CD4-positive, alpha-beta T cell treated with Interleukin-10 for 1 hour (primary cell): ENCODE results near the gene CSMD2.

Source experiments
- DNase-seq: peaks from one replicate; pipeline ENCODE4 v3.0.0-alpha.2; 2020

CSMD2 gene

DNA sequence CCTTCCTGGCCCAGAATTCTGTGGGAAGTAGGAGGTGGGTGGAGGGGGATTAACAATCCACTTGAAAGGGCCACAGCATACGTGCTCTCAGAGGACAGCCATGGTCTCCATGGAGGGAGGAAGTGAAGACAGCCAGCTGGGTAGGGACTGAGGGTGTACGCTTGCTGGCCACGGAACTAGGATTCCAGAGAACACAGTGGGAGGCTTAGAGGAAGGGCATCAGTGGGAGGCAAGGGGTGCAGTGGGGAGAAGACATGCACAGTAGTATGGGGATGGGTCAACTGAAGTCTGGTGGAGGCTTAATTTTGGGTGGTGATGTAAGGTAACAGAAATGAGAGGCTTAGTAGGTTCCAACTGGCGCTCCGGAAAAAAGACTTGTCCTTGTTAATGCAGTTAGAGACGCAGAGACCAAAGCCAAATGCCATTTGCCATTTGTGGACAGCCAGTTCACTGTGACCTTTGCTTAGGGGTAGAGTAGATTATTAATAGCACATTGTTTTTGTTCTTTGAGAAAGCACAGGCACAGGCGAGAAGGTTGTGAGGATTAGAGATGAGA is 589.6 kb downstream of the CSMD2 start:
- no peak for DNase-seq

DNA sequence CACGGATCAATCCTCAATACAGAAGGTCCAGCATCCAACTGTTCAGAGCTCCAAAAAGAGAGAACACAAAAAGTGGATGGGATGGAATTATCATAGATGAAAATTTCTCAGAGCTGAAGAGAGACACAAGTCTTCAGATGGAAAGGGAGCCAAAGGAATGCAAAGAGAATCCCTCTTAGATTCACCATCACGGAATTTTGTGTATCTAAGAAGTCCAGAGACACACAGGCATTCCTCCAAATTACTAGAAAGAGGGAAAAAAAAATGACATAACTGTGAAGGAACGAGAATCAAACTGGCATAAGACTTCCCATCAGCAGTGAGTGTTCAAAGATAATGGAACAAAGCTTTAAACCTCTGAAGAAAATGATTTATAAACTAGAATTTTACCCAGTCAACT is 591.4 kb downstream of the CSMD2 start:
- DNase-seq, result no peak

DNA sequence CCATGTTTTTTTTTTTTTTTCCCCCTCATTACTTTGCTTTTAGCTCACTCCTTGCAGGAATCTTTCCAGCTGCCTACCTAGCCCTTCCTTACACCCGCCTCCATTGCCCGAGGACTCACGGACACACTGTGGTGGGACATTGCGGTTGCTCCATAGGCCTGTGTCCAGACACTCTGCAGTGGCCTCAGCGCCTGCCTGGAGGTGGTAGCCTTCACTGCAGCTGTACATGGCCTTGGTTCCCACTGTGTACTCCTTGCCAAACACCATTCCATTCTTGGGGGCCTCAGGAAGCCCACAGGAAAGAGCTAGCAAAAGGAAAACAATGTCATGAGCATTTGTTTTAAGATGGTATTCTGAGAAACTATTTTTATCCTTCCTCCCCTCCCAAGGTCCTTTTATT is 592.6 kb downstream of the CSMD2 start:
- no peak for DNase-seq

DNA sequence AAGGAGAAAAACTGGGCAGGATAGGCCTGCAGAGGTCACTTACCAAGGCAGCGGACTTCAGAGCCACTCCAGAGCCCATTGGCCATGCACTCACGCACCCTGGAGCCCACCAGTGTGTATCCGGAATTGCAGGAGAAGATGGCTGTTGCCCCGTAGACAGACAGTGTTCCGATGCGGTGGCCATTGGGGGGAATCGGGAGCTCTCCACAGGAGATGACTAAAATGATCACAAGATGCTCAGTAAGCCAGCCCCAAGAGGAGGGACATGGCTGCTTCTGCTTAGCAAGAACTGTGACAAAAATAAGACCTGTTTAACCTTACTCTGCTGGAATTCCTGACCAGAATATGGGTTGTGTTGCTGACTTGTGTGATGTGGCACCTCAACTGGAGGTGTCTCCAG is 595.7 kb downstream of the CSMD2 start:
- DNase-seq, result no peak

DNA sequence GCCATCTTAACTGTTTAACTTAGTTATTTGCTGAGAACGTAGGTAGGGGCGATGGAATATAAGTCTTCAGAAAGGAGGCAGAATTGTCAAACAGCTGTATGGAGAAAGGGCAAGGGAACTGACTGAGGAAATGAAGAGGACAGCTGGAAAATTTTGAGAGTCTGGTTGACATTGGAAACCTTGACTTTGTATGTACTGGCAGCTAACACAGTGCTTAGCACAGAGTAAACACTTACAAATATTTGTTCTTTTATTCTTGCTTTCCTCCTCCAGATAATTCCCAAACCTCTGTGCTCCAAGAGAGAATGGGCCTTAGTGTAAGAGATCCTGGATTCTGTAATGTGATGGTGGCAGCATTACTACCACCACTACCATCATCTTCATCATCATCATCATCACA is 601.3 kb downstream of the CSMD2 start:
- no peak for DNase-seq

DNA sequence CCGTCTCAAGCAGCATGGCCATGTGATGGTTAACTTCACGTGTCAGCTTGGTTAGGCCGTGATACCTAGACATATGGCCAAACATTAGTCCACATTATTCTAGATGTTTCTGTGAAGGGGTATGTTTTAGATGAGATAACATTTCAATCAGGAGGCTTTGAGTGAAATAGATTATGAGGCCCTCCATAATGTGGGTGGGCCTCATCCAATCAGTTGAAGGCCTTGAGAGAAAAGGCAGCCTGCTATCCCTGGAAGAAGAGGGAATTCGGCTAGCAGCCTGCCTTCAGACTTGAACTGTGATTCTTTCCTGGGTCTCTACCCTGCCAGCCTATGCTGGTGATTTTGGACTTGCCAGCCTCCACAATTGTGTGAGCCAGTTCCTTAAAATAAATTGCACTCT is 602.5 kb downstream of the CSMD2 start:
- no peak for DNase-seq

DNA sequence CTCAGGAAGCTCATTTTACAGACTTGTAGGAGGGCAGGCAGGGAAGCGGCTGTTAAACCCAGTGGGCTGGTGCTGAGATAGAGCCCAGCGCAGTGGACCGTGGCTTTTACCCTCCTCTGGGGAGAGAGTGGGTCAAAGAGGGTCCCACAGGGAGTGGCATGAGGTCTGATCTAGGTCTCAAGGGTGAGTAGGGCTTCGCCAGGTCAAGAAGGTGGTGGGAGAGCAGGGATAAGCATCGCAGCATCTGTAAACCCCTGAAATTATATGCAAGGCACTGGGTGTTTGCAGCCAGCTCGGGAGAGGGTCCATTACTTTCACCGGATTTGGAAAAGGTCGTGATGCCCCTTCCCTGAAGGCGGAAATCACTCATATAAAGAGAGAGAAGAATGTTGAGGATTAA is 603.5 kb downstream of the CSMD2 start:
- DNase-seq, result no peak

DNA sequence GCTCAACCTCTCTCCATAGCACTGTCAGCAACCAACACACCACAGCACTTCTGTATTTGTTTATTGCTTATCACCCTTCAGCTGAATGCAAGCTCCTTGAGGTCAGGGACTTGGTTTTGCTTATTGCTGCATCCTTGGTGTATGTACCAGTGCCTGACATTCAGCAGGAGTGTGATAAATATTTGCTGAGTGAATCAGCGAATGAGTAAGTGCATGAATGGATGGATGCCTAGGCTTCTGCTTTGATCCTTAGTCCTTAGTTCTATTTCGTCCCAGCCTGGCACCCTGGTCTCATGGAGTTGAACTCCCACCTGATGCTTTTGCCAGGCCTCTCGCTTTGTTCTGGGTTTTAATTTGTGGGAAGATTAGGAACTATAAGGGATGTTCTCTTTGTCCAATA is 604.4 kb downstream of the CSMD2 start:
- no peak for DNase-seq

DNA sequence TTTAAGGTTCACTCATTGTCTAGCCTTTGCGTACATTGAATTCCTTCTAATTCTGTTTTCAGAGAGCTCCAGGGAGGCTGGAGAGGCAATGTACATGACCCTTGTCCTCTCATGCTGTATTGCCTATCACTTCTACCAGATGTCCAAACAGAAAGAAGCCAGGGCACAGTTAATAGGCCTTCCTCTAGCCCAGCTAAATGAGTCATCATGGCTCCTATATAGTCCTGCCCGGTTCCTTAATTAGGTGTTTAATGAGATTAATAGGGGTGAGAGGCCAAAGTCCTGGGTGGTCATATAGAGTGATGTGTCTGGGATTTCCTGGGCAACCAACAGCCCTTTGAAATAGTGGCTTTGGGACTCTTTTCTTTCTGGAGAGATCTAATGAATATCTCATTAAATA is 616.3 kb downstream of the CSMD2 start:
- no peak for DNase-seq

DNA sequence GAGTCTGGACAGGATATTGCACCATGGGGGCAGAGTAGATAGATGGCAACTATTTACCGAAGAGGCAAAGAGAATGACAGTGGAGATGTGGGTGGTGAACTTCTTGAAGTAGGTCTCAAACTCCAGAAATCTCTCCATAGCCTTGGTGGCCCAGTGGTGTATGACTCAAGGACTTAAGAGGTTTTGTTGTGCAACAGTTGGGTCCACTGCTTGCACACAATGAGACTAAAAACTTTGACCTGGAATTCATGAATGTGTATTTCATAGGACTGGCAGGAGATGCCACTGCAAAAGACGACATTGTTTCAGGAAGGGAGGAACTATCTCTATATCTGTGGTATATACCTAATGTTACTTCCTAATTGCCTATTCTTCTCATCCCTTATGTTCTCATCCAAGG is 616.7 kb downstream of the CSMD2 start:
- no peak for DNase-seq

DNA sequence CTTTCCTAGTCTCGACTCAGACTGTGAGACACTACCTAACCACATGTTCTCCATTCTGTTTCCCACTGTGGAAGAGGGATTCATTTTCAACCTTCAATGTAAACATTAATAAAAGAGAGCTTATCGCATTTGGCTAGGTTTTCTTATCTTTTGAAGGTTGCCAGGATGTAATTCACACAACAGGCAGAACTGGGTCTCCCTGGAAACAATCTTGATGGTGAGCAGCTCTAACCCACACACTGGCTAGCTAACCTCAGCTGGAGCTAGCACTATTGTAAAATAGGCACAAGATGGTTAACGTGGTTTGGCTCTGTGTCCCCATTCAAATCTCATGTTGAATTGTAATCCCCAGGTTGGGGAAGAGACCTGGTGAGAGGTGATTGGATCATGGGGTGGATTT is 617.5 kb downstream of the CSMD2 start:
- no peak for DNase-seq

DNA sequence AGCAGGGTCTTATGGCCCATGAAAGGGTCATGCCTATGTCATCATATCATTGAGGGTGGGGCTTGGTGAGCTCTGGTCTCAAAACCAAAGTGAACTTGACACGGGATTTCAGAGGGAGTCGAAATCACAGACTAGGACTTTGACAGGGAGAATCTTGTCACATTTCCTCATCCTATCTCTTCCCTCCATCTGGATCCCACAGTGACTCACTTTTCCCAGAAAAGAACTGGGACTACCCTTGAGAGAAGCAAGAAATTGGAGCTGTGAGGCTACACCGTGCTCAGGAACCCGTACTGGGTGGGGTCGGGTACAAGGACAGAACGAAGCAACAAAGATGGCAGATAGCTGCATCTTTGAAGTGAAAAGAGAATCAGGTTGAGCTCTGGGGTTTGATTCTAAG is 623.1 kb downstream of the CSMD2 start:
- no peak for DNase-seq

DNA sequence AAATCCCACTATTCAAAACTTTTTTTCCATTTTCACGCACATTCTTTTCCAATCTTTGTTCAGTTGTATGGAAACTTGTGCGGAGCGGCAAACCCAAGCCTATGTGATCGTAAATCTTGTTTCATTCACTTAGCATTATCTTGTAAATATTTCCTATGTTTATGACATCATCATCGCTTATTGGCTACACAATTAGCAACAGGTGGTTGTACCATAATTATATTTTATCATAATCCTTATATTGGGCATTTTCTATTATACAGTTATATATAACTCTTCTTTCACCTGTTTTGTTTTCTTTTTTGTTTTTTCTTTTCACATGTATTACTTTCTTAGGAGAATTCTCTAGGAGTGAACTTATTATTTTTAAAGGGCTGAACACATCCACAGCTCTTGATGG is 627.1 kb downstream of the CSMD2 start:
- DNase-seq, result no peak

DNA sequence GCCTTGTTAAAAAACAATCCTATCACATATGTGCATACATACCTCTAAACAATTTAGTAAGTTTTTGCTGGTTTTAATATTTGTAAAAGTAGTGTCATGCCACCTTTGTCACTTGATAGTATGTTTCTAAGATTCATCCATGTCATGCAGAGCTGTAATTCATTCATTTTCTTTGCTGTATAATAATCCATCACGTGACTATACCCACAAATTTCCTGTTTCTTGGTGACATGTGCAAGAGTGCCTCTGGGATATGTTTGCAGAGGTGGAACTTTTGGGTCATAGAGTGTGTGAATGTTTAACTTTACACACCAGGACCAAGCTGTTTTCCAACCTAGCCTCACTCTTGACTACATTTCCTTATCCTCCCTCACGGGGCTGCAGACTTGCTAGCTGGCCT is 629.7 kb downstream of the CSMD2 start:
- no peak for DNase-seq

DNA sequence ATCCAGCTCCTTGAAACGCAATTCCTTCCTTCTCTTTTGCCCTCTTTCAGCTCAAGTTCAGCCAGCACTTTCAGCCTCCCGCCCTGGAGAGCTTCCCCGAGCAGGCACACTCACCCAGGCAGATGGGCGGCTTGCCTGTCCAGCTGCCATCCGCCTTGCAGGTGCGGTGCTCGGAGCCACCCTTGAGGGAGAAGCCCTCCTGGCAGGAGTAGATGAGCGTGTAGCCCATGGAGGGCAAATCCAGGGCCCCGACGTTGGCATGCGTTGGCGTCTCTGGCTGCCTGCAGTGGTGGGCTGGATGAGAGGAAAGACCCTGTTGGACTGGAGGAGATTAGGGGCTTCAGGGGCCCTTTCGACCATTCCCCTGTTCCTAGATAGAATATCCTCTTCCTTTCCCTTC is 632.1 kb downstream of the CSMD2 start:
- DNase-seq, result no peak

DNA sequence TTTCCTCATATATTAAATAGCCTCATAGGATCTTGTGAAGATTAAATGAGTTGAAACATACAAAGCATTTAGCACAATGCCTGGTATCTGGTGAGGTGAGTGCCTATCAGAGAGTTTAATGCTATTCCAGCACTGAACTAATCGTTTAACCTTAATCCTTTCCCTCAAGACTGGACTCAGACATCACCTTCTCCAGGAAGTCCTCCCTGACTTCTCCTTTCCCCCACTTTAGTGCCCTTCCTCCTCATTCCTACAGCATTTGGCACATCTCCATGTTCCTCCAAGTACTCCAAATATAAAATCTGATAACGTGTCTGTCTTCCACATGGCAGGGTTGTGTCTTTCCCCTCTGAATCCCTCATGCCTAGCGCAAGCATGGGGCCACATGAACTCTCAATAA is 632.8 kb downstream of the CSMD2 start:
- DNase-seq, result no peak

DNA sequence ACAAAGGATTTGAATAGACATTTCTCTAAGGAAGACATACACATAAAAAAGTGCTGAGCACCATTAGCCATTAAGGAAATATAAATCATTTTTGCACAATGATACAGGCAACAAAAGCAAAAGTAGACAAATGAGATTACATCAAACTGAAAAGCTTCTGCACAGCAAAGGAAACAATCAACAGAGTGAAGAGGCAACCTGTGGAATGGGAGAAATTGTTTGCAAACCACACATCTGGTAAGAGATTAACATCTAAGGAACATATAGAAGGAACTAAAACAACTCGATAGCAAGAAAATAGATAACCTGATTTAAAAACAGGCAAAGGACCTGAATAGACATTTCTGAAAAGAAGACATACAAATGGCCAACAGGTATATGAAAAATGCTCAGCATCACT is 635.1 kb downstream of the CSMD2 start:
- DNase-seq, result no peak

DNA sequence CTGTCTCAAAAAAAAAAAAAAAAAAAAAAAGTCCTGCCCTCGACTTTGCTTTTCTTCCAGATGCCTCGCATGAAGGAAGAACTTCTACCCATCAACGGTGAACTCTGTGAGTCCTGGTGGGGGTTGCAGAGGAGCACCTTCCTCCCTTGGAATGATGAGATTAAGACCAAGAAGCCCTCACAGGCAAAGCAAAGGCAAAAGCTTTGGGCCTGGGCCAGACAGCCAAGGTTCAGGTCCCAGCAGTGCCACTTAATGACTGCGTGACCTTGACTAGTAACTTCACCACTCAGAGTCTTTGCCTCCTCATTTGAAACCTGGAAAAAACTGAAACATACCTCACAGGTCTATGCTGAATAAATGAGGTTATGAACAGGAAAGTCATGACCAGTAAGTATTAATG is 637.1 kb downstream of the CSMD2 start:
- DNase-seq, result no peak

DNA sequence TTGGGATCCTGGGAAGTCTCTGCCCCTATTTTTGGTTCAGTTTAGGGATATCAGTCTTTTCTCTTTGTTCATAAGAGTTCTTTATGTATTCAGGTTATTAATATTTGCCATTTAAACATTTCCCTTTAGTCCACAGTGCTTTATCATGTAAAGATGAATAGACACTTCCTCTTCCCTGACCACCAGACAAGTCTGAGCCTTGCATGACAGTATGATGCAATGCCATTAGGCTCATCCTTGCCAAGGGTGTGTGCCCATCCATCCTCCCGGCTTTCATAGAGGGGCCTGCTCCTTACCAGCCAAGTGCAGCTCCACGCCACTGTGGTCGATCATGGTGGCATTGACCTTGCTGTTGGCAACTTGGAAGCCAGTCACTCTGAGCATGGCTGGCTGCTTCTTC is 640.4 kb downstream of the CSMD2 start:
- DNase-seq, result no peak

DNA sequence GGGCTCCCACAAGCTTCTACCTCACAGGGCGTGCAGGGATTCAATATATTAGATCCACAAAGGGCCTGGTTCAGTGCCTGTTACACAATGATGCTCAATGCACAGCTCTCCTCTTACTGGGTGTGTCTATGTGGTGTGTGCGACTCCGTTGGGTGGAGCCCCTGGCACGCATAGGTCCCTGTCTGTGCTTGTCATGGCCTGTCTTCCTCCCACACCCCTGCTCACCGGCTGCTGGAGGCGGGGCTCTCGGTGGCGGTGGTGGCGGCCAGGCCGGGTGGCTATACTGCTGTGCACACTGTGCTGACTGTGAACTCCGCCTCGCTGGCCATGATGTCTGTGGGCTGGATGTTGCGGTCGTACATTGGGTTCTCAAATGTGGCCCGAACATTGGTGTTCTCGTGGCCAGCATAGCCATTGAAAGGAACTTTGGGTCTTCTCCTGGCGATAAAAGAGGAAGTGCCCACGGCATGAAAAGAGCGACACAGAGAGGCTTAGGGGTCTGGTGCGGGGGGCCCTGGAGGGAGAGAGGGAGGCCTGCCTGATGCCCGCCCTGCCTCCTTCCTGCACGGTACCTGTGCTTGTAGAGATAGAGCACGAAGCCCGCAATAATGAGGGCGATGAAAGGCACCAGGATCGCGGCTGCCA is 645.7 kb downstream of the CSMD2 start:
- DNase-seq, result no peak

DNA sequence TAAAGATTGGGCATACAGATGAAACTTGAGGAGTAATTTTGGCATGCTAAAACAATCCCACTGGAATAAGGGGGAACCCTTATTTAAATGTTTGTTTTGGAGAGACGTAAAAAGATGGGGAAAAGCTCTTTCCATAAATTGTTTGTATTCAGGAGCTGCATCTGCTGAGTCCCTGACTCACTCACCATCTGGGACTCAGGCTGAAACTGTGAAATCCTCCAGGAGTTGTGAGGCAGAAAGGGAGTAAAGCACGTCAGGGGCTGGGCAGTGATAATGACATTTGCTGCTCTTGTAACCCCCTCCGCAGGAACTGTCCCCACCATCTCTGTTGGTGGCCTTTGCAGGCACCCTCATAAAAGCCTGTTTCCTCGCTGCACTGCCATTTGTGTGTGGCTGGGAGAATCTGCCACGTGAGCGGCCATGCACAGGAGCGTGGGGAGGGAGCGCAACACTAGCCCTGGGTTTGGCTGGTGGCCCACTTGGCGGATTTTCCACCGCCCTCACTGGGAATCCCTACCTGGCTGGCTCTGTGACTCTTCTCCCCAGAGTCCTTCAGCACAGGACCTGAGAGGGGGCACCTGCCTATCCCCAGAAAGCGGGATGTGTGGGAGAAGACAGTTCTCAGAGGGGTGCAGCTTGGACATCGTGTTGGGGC is 647.3 kb downstream of the CSMD2 start:
- no peak for DNase-seq

DNA sequence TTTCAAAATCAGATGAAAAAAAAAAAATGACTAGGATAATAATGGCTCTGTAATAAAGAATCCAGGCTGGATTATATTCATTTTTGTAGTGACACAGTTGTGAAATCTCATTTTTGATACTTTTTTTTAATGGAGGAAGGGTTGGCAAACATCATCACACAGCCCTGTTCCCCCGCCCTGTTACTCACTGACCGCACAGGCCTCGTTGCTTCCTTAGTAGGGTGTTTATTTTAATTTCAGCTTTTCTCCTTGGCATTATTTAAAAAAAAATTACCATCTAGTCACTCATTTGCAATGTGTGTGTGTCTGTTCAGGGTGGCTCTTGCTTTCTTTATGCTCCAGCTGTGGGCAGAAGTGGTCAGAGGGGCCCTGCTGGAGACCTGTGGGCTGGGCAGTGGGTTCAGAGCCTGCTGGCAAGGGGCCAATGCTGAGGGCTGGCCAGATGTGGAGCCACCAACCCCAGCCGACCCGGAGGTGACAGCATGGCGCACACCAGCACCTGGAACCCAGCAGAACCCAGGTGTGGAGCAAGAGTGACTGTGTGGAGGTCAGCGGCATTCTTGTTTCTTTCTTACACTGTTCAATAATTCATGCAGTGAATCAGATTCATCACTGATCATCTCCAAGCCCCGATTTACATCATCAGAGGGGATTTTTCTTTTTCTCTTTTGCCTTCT is 648.0 kb downstream of the CSMD2 start:
- no peak for DNase-seq

DNA sequence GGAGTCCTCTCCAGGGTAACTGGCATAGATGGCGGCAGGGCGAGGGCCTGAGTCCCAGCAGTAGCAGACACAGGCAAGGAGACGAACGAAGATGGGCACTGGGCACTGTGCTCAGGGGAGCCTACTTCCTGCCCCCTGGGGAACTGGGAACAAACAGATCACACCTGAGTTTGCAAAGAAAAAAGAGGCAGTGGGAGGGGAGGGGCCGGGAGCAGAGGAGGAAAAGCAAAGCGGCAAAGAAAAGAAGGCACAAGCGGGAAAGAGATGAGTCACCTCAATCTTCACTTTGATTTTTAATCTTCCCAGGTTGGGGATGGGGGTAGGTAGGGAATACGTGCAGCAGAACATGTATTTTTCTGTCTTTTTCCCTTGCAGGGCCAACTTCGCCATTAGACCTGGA is 648.6 kb downstream of the CSMD2 start:
- DNase-seq, result no peak

DNA sequence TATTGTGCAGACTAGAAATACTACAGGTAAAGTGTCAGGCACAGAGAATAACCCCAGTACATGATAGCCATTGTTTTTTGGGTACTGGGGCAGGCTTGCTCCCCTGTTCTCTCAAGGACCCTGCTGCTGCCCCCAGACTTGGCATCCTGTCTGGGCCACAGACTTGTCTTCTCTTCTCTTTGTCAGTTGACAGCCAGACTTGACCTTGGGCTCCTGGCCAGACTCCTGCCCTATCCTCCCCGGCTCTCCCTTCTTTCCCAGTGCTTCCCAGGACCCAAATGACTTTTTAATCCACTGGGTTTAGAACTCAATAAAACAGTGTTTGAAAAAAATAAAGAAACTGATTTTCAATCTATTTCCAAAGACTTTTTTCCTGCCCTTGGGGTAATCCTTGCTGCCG is 649.4 kb downstream of the CSMD2 start:
- no peak for DNase-seq
